Fibroblast of skin of left quadriceps (primary cell): ENCODE measurements around the gene ZBTB8B.

Experiments
- DNase-seq, 2 experiments: peaks; one replicate each; pipeline ENCODE4 v3.0.0-alpha.2; 2013; ENCODE audit warnings: low read depth in 2 of 2

ZBTB8B gene

GRCh38 chr1:32507021-32507420 is 42.1 kb downstream of the ZBTB8B start:
- DNase-seq, result no peak

GRCh38 chr1:32508761-32509160 is 43.9 kb downstream of the ZBTB8B start:
- DNase-seq, result no peak

- no peak for DNase-seq
These were observed 45.1 kb downstream of the ZBTB8B start for GRCh38 chr1:32509939-32510338.
